KMS-11 (cell line): ENCODE measurements around the gene C16orf95.
A peak's percentile ranks its signal among the peaks of the same experiment; 100 is the strongest.

Experiments
- H2AFZ ChIP-seq: fragments of 200-600 bp; sonication (generic); 2 replicates; pipeline ENCODE4 v1.6.1; 2016; ENCODE audit warnings: antibody characterized with exemption, mixed run types, low read depth
- H3K27ac ChIP-seq: fragments of 200-600 bp; sonication (generic); 2 replicates; pipeline ENCODE4 v1.6.1; 2016; ENCODE audit warnings: mild to moderate bottlenecking, mixed run types
- H3K27me3 ChIP-seq: fragments of 200-600 bp; sonication (generic); 2 replicates; pipeline ENCODE4 v1.6.1; 2017; ENCODE audit warnings: mild to moderate bottlenecking, low read depth, mixed run types, moderate library complexity; ENCODE audit not compliant: insufficient read depth
- H3K36me3 ChIP-seq: fragments of 200-600 bp; sonication (generic); 2 replicates; pipeline ENCODE4 v1.6.1; 2017; ENCODE audit warnings: mild to moderate bottlenecking, mixed run types; ENCODE audit not compliant: insufficient read depth
- H3K4me1 ChIP-seq: fragments of 200-600 bp; sonication (generic); 2 replicates; pipeline ENCODE4 v1.6.1; 2016; ENCODE audit warnings: mild to moderate bottlenecking, low read depth, mixed run types; ENCODE audit not compliant: poor library complexity, severe bottlenecking
- H3K4me2 ChIP-seq: fragments of 200-600 bp; sonication (generic); 2 replicates; pipeline ENCODE4 v1.7.0; 2016; ENCODE audit warnings: mild to moderate bottlenecking, mixed run types
- H3K4me3 ChIP-seq: fragments of 200-600 bp; sonication (generic); IDR thresholded peaks from 2 replicates; pipeline ENCODE4 v1.6.1; 2017; ENCODE audit warnings: low read depth, low read length, mixed read lengths; ENCODE audit not compliant: insufficient read depth
- H3K79me2 ChIP-seq: fragments of 200-600 bp; sonication (generic); 2 replicates; pipeline ENCODE4 v1.6.1; 2016; ENCODE audit warnings: low read depth, mixed run types; ENCODE audit not compliant: insufficient read depth
- H3K9ac ChIP-seq: fragments of 200-600 bp; sonication (generic); 2 replicates; pipeline ENCODE4 v1.6.1; 2016; ENCODE audit warnings: mild to moderate bottlenecking, mixed run types
- H4K20me1 ChIP-seq: fragments of 200-600 bp; sonication (generic); 2 replicates; pipeline ENCODE4 v1.6.1; 2016; ENCODE audit warnings: mild to moderate bottlenecking, mixed run types; ENCODE audit not compliant: insufficient read depth
- CTCF ChIP-seq: fragments of 200-600 bp; sonication (generic); conservative IDR thresholded peaks from 2 replicates; pipeline ENCODE4 v1.6.1; 2017; ENCODE audit warnings: low read depth, mild to moderate bottlenecking, antibody characterized with exemption, low read length, moderate library complexity, mixed read lengths

Gene C16orf95

DNA sequence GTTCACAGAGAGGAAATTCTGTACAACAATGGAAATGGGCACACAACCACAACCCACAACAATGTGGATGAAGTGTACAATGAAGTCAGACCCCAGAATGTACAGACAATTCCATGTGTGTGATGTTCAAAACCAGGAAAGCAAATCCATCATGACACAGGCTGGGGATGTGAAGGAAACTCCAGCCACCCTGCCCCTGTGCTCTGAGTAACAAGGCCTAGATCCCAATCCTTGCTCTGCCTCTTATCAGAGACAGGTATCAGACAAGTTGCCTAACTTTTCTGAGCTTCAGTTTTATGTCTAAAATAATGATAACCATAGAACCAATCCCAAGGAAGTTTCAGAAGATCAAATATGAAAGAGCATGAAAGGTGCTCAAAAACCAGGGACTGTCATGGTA is 1.8 kb upstream of the C16orf95 start:
- Histone ChIP-seq H3K9ac (no peak overlapping the region), H3K36me3 (no peaks in the 10 kb centered on the region), H2AFZ (no peak overlapping the region), H3K27me3 (no peaks in the 10 kb centered on the region), H3K4me2 (peak overlapping the region; percentile 84; the same call in 1 of the 2 replicates), H3K79me2 (peaks cover 18% of the 10 kb centered on the region), H3K27ac (no peak overlapping the region), H4K20me1 (no peaks in the 10 kb centered on the region), H3K4me1 (peaks cover 14% of the 10 kb centered on the region), H3K4me3 (no peak overlapping the region)
- TF ChIP-seq CTCF, result no peak

- H2AFZ ChIP-seq, result peak overlapping the region; percentile 96
- H3K27ac ChIP-seq, result peak overlapping the region; percentile 84
- peaks cover 18% of the 10 kb centered on the region for H3K79me2 ChIP-seq
- H3K4me2 ChIP-seq, result peak overlapping the region; percentile 84
- no peaks in the 10 kb centered on the region for H3K27me3 ChIP-seq
- peaks cover 14% of the 10 kb centered on the region for H3K4me1 ChIP-seq
- H3K9ac ChIP-seq, result peak overlapping the region; percentile 93
- H3K4me3 ChIP-seq, result no peak overlapping the region
- no peaks in the 10 kb centered on the region for H3K36me3 ChIP-seq
- TF ChIP-seq CTCF, result no peak
- H4K20me1 ChIP-seq, result no peaks in the 10 kb centered on the region
Measured at GRCh38 chr16:87317750-87318644, 805 bp upstream of the C16orf95 start.

- Histone ChIP-seq H3K79me2 (peaks cover 18% of the 10 kb centered on the region), H2AFZ (peak overlapping the region; percentile 96), H3K4me1 (peaks cover 13% of the 10 kb centered on the region), H4K20me1 (no peaks in the 10 kb centered on the region), H3K36me3 (no peaks in the 10 kb centered on the region), H3K27ac (peak overlapping the region; percentile 84), H3K27me3 (no peaks in the 10 kb centered on the region), H3K4me3 (no peak overlapping the region), H3K9ac (peak overlapping the region; percentile 93; the same call in 1 of the 2 replicates), H3K4me2 (peak overlapping the region; percentile 23; the same call in 1 of the 2 replicates)
- no peak for TF ChIP-seq CTCF
Measured at GRCh38 chr16:87316450-87316922, 706 bp downstream of the C16orf95 start.

GRCh38 chr16:87314990-87315420 is 2.2 kb downstream of the C16orf95 start:
- Histone ChIP-seq H3K27ac (no peak overlapping the region), H3K4me3 (no peak overlapping the region), H3K9ac (no peak overlapping the region), H3K79me2 (peaks cover 18% of the 10 kb centered on the region), H4K20me1 (no peaks in the 10 kb centered on the region), H3K4me2 (no peak overlapping the region), H2AFZ (no peak overlapping the region), H3K4me1 (peaks cover 9% of the 10 kb centered on the region), H3K27me3 (no peaks in the 10 kb centered on the region), H3K36me3 (no peaks in the 10 kb centered on the region)
- TF ChIP-seq CTCF, result no peak
